ENCODE results near the gene CNPY4. TPM values are rescaled to one million over a fixed set of nuclear protein-coding genes. Genes with fewer than 3 reads are reported as not detected.
A peak's percentile ranks its signal among the peaks of the same experiment; 100 is the strongest.

The CNPY4 gene
- total RNA-seq, 1 experiment from 2014 or later = 10.4 TPM

GRCh38 chr7:100132697-100133151 lies 13.3 kb downstream of the CNPY4 start:
- Histone ChIP-seq H3K27me3 (ENCODE audit: insufficient read depth, low read length) (no peaks in the 10 kb centered on the region; the same call in 1 of the 2 replicates), H3K4me1 (ENCODE audit: insufficient read depth, low read length) (peaks cover 4% of the 10 kb centered on the region; the same call in 1 of the 2 replicates), H3K23ac (ENCODE audit: insufficient read length, low read depth, low read length) (no peak overlapping the region), H3K56ac (ENCODE audit: insufficient read length, low read depth, low read length) (no peak overlapping the region), H2BK12ac (ENCODE audit: insufficient read length, low read depth, low read length) (no peak overlapping the region), H2AK5ac (ENCODE audit: insufficient read length, low read length) (no peak overlapping the region), H2BK15ac (ENCODE audit: low read depth, low read length) (no peak overlapping the region), H3T11ph (ENCODE audit: low read length) (no peak overlapping the region), H3K23me2 (ENCODE audit: insufficient read length, low read depth, low read length, poor library complexity, severe bottlenecking) (peaks cover 4% of the 10 kb centered on the region), H2BK120ac (ENCODE audit: low read depth, low read length, poor library complexity, severe bottlenecking) (no peak overlapping the region), H3K79me1 (ENCODE audit: insufficient read depth, low read depth, low read length, poor library complexity, severe bottlenecking) (no peaks in the 10 kb centered on the region), H3K14ac (ENCODE audit: insufficient read depth, low read length) (no peak overlapping the region), H2BK20ac (ENCODE audit: low read depth, low read length, poor library complexity, severe bottlenecking) (no peak overlapping the region), H3K4me2 (ENCODE audit: insufficient read depth, insufficient read length, low read length) (no peak overlapping the region), H2AFZ (ENCODE audit: low read length) (peak overlapping the region; percentile 65), H4K20me1 (ENCODE audit: control insufficient read depth, insufficient read depth, insufficient read length) (no peaks in the 10 kb centered on the region), H3K9ac (ENCODE audit: extremely low read depth, insufficient read length, low read length) (no peak overlapping the region), H2BK5ac (ENCODE audit: insufficient read length, low read length) (no peak overlapping the region), H3K18ac (ENCODE audit: insufficient read length, low read depth, low read length) (no peak overlapping the region), H4K8ac (replicated peaks; ENCODE audit: insufficient read length, low read depth, low read length) (no peak overlapping the region), H3K79me2 (ENCODE audit: insufficient read depth, low read length) (no peaks in the 10 kb centered on the region), H4K5ac (ENCODE audit: insufficient read length, low read depth, low read length) (no peak overlapping the region), H3K4ac (ENCODE audit: low read depth, low read length) (no peak overlapping the region), H3K27ac (ENCODE audit: insufficient read length, low read depth, low read length) (no peak overlapping the region), H3K9me3 (ENCODE audit: control insufficient read depth, low read depth, low read length) (no peaks in the 10 kb centered on the region), H4K91ac (ENCODE audit: insufficient read length, low read depth, low read length) (no peak overlapping the region)
- Mint-ChIP-seq H3K27ac (no peak overlapping the region; a peak in 1 of 7 replicates), H3K9me3 (no peaks in the 10 kb centered on the region), H3K4me3 (no peak overlapping the region), H3K36me3 (ENCODE audit: insufficient read depth in 1 of 3, low read depth in 3 of 3) (no peaks in the 10 kb centered on the region), H3K27me3 (ENCODE audit: low read depth) (peaks cover 35% of the 10 kb centered on the region), H3K4me1 (peaks cover 7 to 10% of the 10 kb centered on the region in 2 experiments)
- DNase-seq = peak; percentile 79
- TF ChIP-seq, protein P1, sequence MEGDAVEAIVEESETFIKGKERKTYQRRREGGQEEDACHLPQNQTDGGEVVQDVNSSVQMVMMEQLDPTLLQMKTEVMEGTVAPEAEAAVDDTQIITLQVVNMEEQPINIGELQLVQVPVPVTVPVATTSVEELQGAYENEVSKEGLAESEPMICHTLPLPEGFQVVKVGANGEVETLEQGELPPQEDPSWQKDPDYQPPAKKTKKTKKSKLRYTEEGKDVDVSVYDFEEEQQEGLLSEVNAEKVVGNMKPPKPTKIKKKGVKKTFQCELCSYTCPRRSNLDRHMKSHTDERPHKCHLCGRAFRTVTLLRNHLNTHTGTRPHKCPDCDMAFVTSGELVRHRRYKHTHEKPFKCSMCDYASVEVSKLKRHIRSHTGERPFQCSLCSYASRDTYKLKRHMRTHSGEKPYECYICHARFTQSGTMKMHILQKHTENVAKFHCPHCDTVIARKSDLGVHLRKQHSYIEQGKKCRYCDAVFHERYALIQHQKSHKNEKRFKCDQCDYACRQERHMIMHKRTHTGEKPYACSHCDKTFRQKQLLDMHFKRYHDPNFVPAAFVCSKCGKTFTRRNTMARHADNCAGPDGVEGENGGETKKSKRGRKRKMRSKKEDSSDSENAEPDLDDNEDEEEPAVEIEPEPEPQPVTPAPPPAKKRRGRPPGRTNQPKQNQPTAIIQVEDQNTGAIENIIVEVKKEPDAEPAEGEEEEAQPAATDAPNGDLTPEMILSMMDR (conservative IDR thresholded peaks at IDR 0.05) = peak; percentile 93
- WGBS (ENCODE audit: extremely low coverage, insufficient read length, low lambda C conversion rate) = no CpG with 5 or more reads among the region's 3 CpGs

All from H9 (cell line).